B cell (primary cell): Measurements from ENCODE around the gene TCEAL4. TPM values are rescaled to one million over a fixed set of nuclear protein-coding genes. Genes with fewer than 3 reads are reported as not detected.
"Not testable (repeated sequence)": the region's sequence is repeated elsewhere in the genome, so short reads cannot be mapped to it uniquely, and the experiment has no call there.

ENCODE experiments used
- ATAC-seq: fragments of 200-7000 bp; cut with Tn5 transposase; one replicate; pipeline ENCODE4 v1.10.0; 2021; ENCODE audit warnings: low read depth, mild to moderate bottlenecking, moderate number of reproducible peaks, moderate library complexity
- CTCF ChIA-PET: fragments of 350-600 bp; sonication (Branson Sonifier 250); formaldehyde crosslinking; loops from one replicate; lab custom pipeline; 2021; ENCODE audit warnings: antibody characterized with exemption, inconsistent platforms; lab: Charles Lee
- POLR2A ChIA-PET: fragments of 350-600 bp; sonication (Branson Sonifier 250); formaldehyde crosslinking; loops from one replicate; lab custom pipeline; 2021; ENCODE audit warnings: antibody characterized with exemption; lab: Charles Lee
- DNase-seq: peaks from one replicate; pipeline ENCODE4 v3.0.0; 2013
- H2AFZ ChIP-seq: 2 replicates; pipeline ENCODE4 v1.6.1; 2012; ENCODE audit warnings: mild to moderate bottlenecking, low read depth, low read length; ENCODE audit not compliant: insufficient read depth, poor library complexity, severe bottlenecking
- H3K27ac ChIP-seq, 2 donors: 1 replicate in 1 of 2; 2 replicates in 1 of 2; pipeline ENCODE4 v1.5.1; 2012 to 2013; ENCODE audit warnings: low read length in 2 of 2, mild to moderate bottlenecking in 2 of 2, moderate library complexity in 1 of 2
- H3K27me3 ChIP-seq, 4 experiments: fragments of 200-600 bp in 1 of 4; sonication (generic) in 1 of 4; replicated peaks in 1 of 4; 1 replicate in 2 of 4; 2 replicates in 2 of 4; pipeline versions ENCODE4 v1.6.1 to v1.7.0; 2013 to 2016; ENCODE audit warnings: low read length in 3 of 4, mild to moderate bottlenecking in 2 of 4, mixed read lengths in 1 of 4, moderate library complexity in 1 of 4; ENCODE audit not compliant: insufficient read depth in 4 of 4, control insufficient read depth in 3 of 4; ENCODE audit errors: control extremely low read depth in 1 of 4
- H3K36me3 ChIP-seq, 2 experiments: replicated peaks in 1 of 2; 1 replicate in 1 of 2; 2 replicates in 1 of 2; pipeline versions ENCODE4 v1.6.1 to v1.7.1; 2013; ENCODE audit warnings: low read length in 1 of 2; ENCODE audit not compliant: insufficient read depth in 2 of 2, control insufficient read depth in 1 of 2; ENCODE audit errors: control extremely low read depth in 1 of 2, extremely low read depth in 1 of 2
- H3K4me1 ChIP-seq, 2 donors: fragments of 200-600 bp in 1 of 2; sonication (generic) in 1 of 2; 1 replicate in 1 of 2; 2 replicates in 1 of 2; pipeline versions ENCODE4 v1.5.1 to v1.6.1; 2013 to 2017; ENCODE audit warnings: low read length in 2 of 2; ENCODE audit not compliant: control insufficient read depth in 2 of 2, insufficient read depth in 2 of 2
- H3K4me2 ChIP-seq: replicated peaks from 2 replicates; pipeline ENCODE3; 2012; ENCODE audit warnings: mild to moderate bottlenecking, low read depth, low read length; ENCODE audit not compliant: poor library complexity, severe bottlenecking
- H3K4me3 ChIP-seq, 5 experiments: fragments of 200-600 bp in 1 of 5; sonication (generic) in 1 of 5; 1 replicate in 3 of 5; 2 replicates in 2 of 5; pipeline versions ENCODE4 v1.5.1 to v1.7.0; 2011 to 2016; ENCODE audit warnings: low read length in 4 of 5, mild to moderate bottlenecking in 4 of 5, low read depth in 2 of 5, control low read depth in 1 of 5, moderate library complexity in 1 of 5; ENCODE audit not compliant: insufficient read depth in 1 of 5; ENCODE audit errors: control extremely low read depth in 1 of 5, extremely low read depth in 1 of 5
- H3K79me2 ChIP-seq: fragments of 200-600 bp; sonication (generic); one replicate; pipeline ENCODE4 v1.6.0; 2016; ENCODE audit warnings: low read length; ENCODE audit not compliant: control insufficient read depth, insufficient read depth
- H3K9ac ChIP-seq: fragments of 200-600 bp; sonication (generic); 2 replicates; pipeline ENCODE4 v1.6.1; 2017; ENCODE audit warnings: mild to moderate bottlenecking, low read length, moderate library complexity
- H3K9me3 ChIP-seq, 3 donors: one replicate each; pipeline versions ENCODE4 v1.6.1 to v1.7.1; 2013; ENCODE audit warnings: low read length in 2 of 3; ENCODE audit not compliant: control insufficient read depth in 2 of 3, insufficient read depth in 1 of 3; ENCODE audit errors: control extremely low read depth in 1 of 3
- H4K20me1 ChIP-seq: 2 replicates; pipeline ENCODE4 v1.6.0; 2012; ENCODE audit warnings: mild to moderate bottlenecking, low read length; ENCODE audit not compliant: insufficient read depth, control insufficient read depth, poor library complexity, severe bottlenecking
- H3K27ac Mint-ChIP-seq: one replicate; pipeline ENCODE4 v1.8.0; 2021; ENCODE audit warnings: mixed read lengths
- H3K27me3 Mint-ChIP-seq: one replicate; pipeline ENCODE4 v1.8.0; 2021; ENCODE audit warnings: mixed read lengths
- H3K4me1 Mint-ChIP-seq: one replicate; pipeline ENCODE4 v1.8.0; 2021; ENCODE audit warnings: mixed read lengths
- H3K4me3 Mint-ChIP-seq: one replicate; pipeline ENCODE4 v1.8.0; 2021; ENCODE audit warnings: mixed read lengths
- H3K9me3 Mint-ChIP-seq: one replicate; pipeline ENCODE4 v1.8.0; 2022; ENCODE audit warnings: mixed read lengths; ENCODE audit not compliant: insufficient read depth
- EZH2 ChIP-seq: IDR thresholded peaks from 2 replicates; pipeline ENCODE4 v1.6.1; 2012; ENCODE audit warnings: borderline replicate concordance, low read depth, mild to moderate bottlenecking, moderate library complexity, low read length; ENCODE audit not compliant: insufficient read depth, poor library complexity, severe bottlenecking
- WGBS: methylation state at CpG from one replicate; pipeline ENCODE4 v1.1.5; 2013; ENCODE audit warnings: missing lambda C conversion rate; ENCODE audit not compliant: insufficient coverage; 5-methylcytosine and 5-hydroxymethylcytosine counted together
- intact Hi-C: fragments of 100-400 bp; cut with micrococcal nuclease; formaldehyde crosslinking; loops from one replicate; pipeline ENCODE4 v1.10.0; 2022
- polyA plus RNA-seq: library from polyadenylated mRNA; depleted of rRNA; stranded (reverse); fragments of >200 nt; gene quantifications from 2 replicates; pipeline ENCODE4 v1.2.3, GENCODE V29; 2012
- total RNA-seq, 2 donors: library from RNA; stranded (reverse); fragments of 120-200 nt in 1 of 2; gene quantifications; 1 replicate in 1 of 2; 2 replicates in 1 of 2; pipeline versions ENCODE4 v1.2.3 to v1.2.4, GENCODE V29; 2013 to 2022
- TF ChIP-seq, protein P1 (sequence below): fragments of 200-600 bp; IDR thresholded peaks from one replicate; pipeline ENCODE4 v1.8.0; 2022; ENCODE audit warnings: antibody characterized with exemption, mild to moderate bottlenecking

TCEAL4 gene
- total and polyA plus RNA-seq, 2 donors (not counting 1 experiment from before 2014, with no cell fraction given): 3.0 to 23.1 TPM

DNA sequence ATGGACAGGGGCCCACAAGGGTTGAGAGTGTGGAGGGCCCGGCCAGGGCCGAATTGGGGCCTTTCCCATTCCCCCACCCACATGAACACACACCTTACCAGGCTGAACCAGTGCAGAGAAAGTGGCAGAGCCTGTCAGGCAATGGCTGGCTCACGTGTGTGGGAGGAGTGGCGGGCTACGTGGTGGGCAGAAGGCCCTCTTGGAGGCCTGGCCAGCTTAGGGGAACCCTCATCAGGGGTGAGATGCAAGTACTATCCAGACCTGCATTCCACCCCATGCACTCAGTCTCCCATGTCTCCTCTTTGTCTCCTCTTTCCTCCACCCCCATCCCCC is 965 bp downstream of the TCEAL4 start:
- DNase-seq (no peak), ATAC-seq (no peak)
- Histone ChIP-seq H3K27ac (no peak overlapping the region), H3K4me2 (peak overlapping the region; percentile 72), H4K20me1 (no peaks in the 10 kb centered on the region), H3K36me3 (no peaks in the 10 kb centered on the region), H3K9ac (peak overlapping the region; percentile 74), H2AFZ (peak overlapping the region; percentile 82), H3K4me1 (peaks cover 3 to 8% of the 10 kb centered on the region in 2 donors), H3K79me2 (no peaks in the 10 kb centered on the region), H3K27me3 (no peaks in the 10 kb centered on the region), H3K9me3 (no peaks in the 10 kb centered on the region), H3K4me3 (peak overlapping the region in 4 of 5 experiments; percentile 62 to 71 (median 66))
- peak overlapping the region; percentile 91 for H3K4me3 Mint-ChIP-seq
- H3K4me1 Mint-ChIP-seq: peaks cover 19% of the 10 kb centered on the region
- WGBS: no CpG with 5 or more reads among the region's 5 CpGs
- TF ChIP-seq, protein P1, sequence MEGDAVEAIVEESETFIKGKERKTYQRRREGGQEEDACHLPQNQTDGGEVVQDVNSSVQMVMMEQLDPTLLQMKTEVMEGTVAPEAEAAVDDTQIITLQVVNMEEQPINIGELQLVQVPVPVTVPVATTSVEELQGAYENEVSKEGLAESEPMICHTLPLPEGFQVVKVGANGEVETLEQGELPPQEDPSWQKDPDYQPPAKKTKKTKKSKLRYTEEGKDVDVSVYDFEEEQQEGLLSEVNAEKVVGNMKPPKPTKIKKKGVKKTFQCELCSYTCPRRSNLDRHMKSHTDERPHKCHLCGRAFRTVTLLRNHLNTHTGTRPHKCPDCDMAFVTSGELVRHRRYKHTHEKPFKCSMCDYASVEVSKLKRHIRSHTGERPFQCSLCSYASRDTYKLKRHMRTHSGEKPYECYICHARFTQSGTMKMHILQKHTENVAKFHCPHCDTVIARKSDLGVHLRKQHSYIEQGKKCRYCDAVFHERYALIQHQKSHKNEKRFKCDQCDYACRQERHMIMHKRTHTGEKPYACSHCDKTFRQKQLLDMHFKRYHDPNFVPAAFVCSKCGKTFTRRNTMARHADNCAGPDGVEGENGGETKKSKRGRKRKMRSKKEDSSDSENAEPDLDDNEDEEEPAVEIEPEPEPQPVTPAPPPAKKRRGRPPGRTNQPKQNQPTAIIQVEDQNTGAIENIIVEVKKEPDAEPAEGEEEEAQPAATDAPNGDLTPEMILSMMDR: no peak
- no peak for TF ChIP-seq EZH2
- ChIA-PET CTCF (no interaction called here), POLR2A (no interaction called here)
- H3K9me3 Mint-ChIP-seq: no peaks in the 10 kb centered on the region
- intact Hi-C loops: loop anchor here (5.0 kb wide), 1 partner anchor 41 kb away; the partner anchor contains the start of gene TCEAL1
- H3K27ac Mint-ChIP-seq: no peak overlapping the region
- no peaks in the 10 kb centered on the region for H3K27me3 Mint-ChIP-seq

DNA sequence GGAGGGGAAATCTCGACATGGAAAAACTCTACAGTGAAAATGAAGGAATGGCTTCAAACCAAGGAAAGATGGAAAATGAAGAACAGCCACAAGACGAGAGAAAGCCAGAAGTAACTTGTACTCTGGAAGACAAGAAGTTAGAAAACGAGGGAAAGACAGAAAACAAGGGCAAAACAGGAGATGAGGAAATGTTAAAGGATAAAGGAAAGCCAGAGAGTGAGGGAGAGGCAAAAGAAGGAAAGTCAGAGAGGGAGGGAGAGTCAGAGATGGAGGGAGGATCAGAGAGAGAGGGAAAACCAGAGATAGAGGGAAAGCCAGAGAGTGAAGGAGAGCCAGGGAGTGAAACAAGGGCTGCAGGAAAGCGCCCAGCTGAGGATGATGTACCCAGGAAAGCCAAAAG is 1.3 kb downstream of the TCEAL4 start:
- no peak overlapping the region for H3K9ac ChIP-seq
- intact Hi-C loops: loop anchor here (5.0 kb wide), 1 partner anchor 41 kb away; the partner anchor contains the start of gene TCEAL1
- Mint-ChIP-seq H3K9me3 (no peaks in the 10 kb centered on the region), H3K4me1 (peaks cover 22% of the 10 kb centered on the region), H3K27me3 (no peaks in the 10 kb centered on the region), H3K27ac (no peak overlapping the region), H3K4me3 (peak overlapping the region; percentile 91)
- POLR2A ChIA-PET: no interaction called here
- H3K9me3 ChIP-seq: no peaks in the 10 kb centered on the region
- no peaks in the 10 kb centered on the region for H3K27me3 ChIP-seq
- WGBS: 100% methylated on average over 2 of the region's 4 CpGs
- CTCF ChIA-PET: no interaction called here
- peak overlapping the region; percentile 82 for H2AFZ ChIP-seq
- peaks cover 3 to 8% of the 10 kb centered on the region in 2 donors for H3K4me1 ChIP-seq
- H3K4me2 ChIP-seq: no peak overlapping the region
- H3K36me3 ChIP-seq: no peaks in the 10 kb centered on the region
- no peaks in the 10 kb centered on the region for H4K20me1 ChIP-seq
- no peak for TF ChIP-seq EZH2
- TF ChIP-seq, protein P1: no peak
- H3K79me2 ChIP-seq: no peaks in the 10 kb centered on the region
- no peak overlapping the region for H3K27ac ChIP-seq
- DNase-seq (no peak), ATAC-seq (no peak)
- no peak overlapping the region for H3K4me3 ChIP-seq

- H3K9me3 Mint-ChIP-seq, H3K4me1 ChIP-seq, H3K4me3 ChIP-seq, H3K9me3 ChIP-seq, H3K27me3 Mint-ChIP-seq, intact Hi-C loops, DNase-seq, H3K36me3 ChIP-seq, H3K4me3 Mint-ChIP-seq, H3K27ac ChIP-seq, H3K27ac Mint-ChIP-seq, ATAC-seq, H2AFZ ChIP-seq, H4K20me1 ChIP-seq, H3K4me2 ChIP-seq, POLR2A ChIA-PET, H3K79me2 ChIP-seq, H3K27me3 ChIP-seq, H3K9ac ChIP-seq: not testable (repeated sequence)
- H3K4me1 Mint-ChIP-seq: peaks cover 10% of the 10 kb centered on the region
- WGBS: no CpG with 5 or more reads among the region's 1 CpG
- CTCF ChIA-PET: interaction anchor here (0.7 kb wide), 2 partner anchors 19 to 529 kb away, joined by 3 read pairs; no protein-coding TSS in a partner anchor
Measured at GRCh38 chrX:103592295-103592694, 7.0 kb downstream of the TCEAL4 start.
